Kidney (tissue), 14 donors: ENCODE data around the gene ECT2L. TPM values are rescaled to one million over a fixed set of nuclear protein-coding genes. Genes with fewer than 3 reads are reported as not detected.
A peak's percentile ranks its signal among the peaks of the same experiment; 100 is the strongest.

Experiments
- DNase-seq, 5 donors: peaks; one replicate each; pipeline ENCODE4 v3.0.0-alpha.2; 2013 to 2020
- FAIRE-seq: peaks from 2 replicates; lab custom pipeline; 2012; peaks lifted over from hg19 to GRCh38; lab: Jason Lieb, UNC
- H3K27ac ChIP-seq, 2 donors: one replicate each; pipeline ENCODE4 v1.7.0; 2013; ENCODE audit warnings: low read depth in 2 of 2, low read length in 2 of 2, inconsistent platforms in 1 of 2
- H3K27me3 ChIP-seq: one replicate; pipeline ENCODE4 v1.7.1; 2013; ENCODE audit warnings: low read length, inconsistent platforms; ENCODE audit not compliant: control insufficient read depth, insufficient read depth
- H3K36me3 ChIP-seq, 3 donors: one replicate each; pipeline versions ENCODE4 v1.7.0 to v1.7.1; 2013; ENCODE audit warnings: low read length in 3 of 3, control low read depth in 1 of 3, inconsistent platforms in 1 of 3; ENCODE audit not compliant: insufficient read depth in 3 of 3, control insufficient read depth in 2 of 3
- H3K4me1 ChIP-seq, 3 donors: one replicate each; pipeline versions ENCODE4 v1.7.0 to v1.7.1; 2013; ENCODE audit warnings: low read length in 3 of 3, inconsistent platforms in 1 of 3, low read depth in 1 of 3; ENCODE audit not compliant: control insufficient read depth in 2 of 3, insufficient read depth in 2 of 3
- H3K4me3 ChIP-seq, 3 donors: one replicate each; pipeline versions ENCODE4 v1.7.0 to v1.8.1; 2013; ENCODE audit warnings: low read length in 3 of 3, control low read depth in 1 of 3, inconsistent platforms in 1 of 3
- H3K9ac ChIP-seq, 3 donors: one replicate each; pipeline versions ENCODE4 v1.7.0 to v1.7.1; 2013; ENCODE audit warnings: low read length in 3 of 3, control low read depth in 1 of 3, inconsistent platforms in 1 of 3
- H3K9me3 ChIP-seq, 3 donors: one replicate each; pipeline versions ENCODE4 v1.7.0 to v1.7.1; 2013; ENCODE audit warnings: low read length in 3 of 3, control low read depth in 1 of 3, inconsistent platforms in 1 of 3; ENCODE audit not compliant: control insufficient read depth in 2 of 3, insufficient read depth in 1 of 3
- intact Hi-C: fragments of 100-400 bp; cut with DNase I; formaldehyde crosslinking; loops from one replicate; pipeline ENCODE4 v1.11.1; 2022
- polyA plus RNA-seq: library from polyadenylated mRNA; stranded (reverse); fragments of 350-450 nt; fragmentation: Illumina TruSeq; extraction: RNeasy Lipid Tissue Mini Kit (QIAGEN cat#74804); gene quantifications from one replicate; pipeline ENCODE4 v1.2.3, GENCODE V29; 2014; ENCODE audit warnings: low read depth, low replicate concordance; ENCODE audit not compliant: insufficient read depth
- total RNA-seq: library from RNA; stranded (reverse); fragmentation: NEBNext Ultra II Directional; extraction: Animal tissue kit (Norgen Biotek cat#: 25700); gene quantifications from one replicate; pipeline ENCODE4 v1.2.1, GENCODE V29; 2021
- TF ChIP-seq, protein P1 (sequence below): IDR thresholded peaks from 3 replicates; pipeline ENCODE4 v1.5.1; 2012; ENCODE audit warnings: mild to moderate bottlenecking, moderate library complexity, borderline replicate concordance; ENCODE audit not compliant: insufficient read depth; ENCODE audit errors: extremely low read depth
- donor health status: control.
- donor health status: control.
- donor health status: control.
- donor health status: control.
- donor health status: control.
- donor health status: DM: yes; HTN: yes; CAD: no.
- donor health status: Normal renal cell carcinoma (clear cell type).

The ECT2L gene
- total and polyA plus RNA-seq, 2 donors from 2014 or later = 0.13 TPM; not detected in 1

DNA sequence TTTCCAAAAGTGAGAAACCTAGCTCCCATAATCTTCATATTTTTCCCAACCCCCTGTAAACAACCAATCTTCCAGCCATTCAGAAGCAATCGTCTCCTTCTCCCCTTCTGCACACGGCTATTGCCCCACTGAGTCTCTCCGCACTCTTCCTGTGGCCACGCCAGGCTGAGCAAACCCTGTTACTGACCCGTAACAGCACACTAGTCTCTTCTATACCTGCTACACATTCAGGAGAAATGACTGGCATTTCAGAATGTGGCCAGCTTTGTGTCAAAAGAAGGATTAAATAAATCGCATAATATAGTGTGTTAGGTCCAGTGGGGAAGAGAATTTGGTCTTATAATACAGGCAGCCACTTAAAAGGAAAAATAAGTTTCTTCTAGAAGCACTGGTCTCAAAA is 41.4 kb downstream of the ECT2L start:
- no peak for FAIRE-seq
- Histone ChIP-seq H3K4me1 (no peaks in the 10 kb centered on the region), H3K4me3 (no peak overlapping the region), H3K9me3 (no peaks in the 10 kb centered on the region), H3K36me3 (no peaks in the 10 kb centered on the region), H3K27me3 (no peaks in the 10 kb centered on the region), H3K27ac (no peak overlapping the region), H3K9ac (no peak overlapping the region)
- intact Hi-C loops = no loop called here
- DNase-seq = peak in 1 of 5 donors; percentile 14
- TF ChIP-seq, protein P1, sequence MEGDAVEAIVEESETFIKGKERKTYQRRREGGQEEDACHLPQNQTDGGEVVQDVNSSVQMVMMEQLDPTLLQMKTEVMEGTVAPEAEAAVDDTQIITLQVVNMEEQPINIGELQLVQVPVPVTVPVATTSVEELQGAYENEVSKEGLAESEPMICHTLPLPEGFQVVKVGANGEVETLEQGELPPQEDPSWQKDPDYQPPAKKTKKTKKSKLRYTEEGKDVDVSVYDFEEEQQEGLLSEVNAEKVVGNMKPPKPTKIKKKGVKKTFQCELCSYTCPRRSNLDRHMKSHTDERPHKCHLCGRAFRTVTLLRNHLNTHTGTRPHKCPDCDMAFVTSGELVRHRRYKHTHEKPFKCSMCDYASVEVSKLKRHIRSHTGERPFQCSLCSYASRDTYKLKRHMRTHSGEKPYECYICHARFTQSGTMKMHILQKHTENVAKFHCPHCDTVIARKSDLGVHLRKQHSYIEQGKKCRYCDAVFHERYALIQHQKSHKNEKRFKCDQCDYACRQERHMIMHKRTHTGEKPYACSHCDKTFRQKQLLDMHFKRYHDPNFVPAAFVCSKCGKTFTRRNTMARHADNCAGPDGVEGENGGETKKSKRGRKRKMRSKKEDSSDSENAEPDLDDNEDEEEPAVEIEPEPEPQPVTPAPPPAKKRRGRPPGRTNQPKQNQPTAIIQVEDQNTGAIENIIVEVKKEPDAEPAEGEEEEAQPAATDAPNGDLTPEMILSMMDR = no peak

DNA sequence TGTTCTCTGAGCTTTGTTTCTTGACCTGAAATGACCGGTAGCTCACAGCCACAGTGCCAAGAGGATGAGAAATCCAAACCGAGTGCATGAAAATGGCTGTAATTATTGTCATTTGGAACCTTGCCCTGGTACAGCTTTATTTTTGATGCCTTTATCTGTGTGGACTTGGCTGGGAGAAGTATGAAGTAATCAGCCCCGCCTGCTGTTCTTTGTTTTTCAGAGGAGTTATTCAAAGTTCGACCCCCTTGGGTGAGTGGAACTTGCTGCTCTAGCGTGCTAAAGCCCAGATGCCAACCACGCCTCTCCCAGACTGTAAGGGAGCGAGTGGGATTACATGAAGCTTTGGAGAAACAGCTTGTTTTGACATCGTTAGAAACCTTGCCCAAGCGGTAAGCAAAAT is 48.3 kb downstream of the ECT2L start:
- DNase-seq = no peak

DNA sequence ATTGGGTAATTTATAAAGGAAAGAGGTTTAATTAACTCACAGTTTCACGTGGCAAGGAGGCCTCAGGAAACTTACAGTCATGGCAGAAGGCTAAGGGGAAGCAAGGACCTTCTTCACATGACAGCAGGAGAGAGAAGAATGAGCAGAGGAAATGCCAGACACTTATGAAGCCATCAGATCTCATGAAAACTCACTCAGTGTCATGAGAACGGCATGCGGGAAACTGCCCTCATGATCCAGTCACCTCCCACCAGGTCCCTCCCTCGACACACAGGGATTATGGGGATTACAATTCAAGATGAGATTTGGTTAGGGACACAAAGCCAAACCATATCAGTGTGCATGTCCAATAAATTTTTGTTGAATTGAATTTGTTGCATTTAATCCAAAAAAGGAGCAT is 52.0 kb downstream of the ECT2L start:
- Histone ChIP-seq H3K9me3 (no peaks in the 10 kb centered on the region), H3K4me1 (no peaks in the 10 kb centered on the region), H3K4me3 (no peak overlapping the region), H3K36me3 (no peaks in the 10 kb centered on the region), H3K27me3 (no peaks in the 10 kb centered on the region), H3K27ac (no peak overlapping the region), H3K9ac (no peak overlapping the region)
- no peak for DNase-seq
- TF ChIP-seq, protein P1 = no peak
- FAIRE-seq = no peak
- intact Hi-C loops = no loop called here

More for the DNA sequence above, 48.3 kb downstream of the ECT2L start:
- Histone ChIP-seq H3K9me3 (no peaks in the 10 kb centered on the region), H3K27me3 (no peaks in the 10 kb centered on the region), H3K4me1 (no peaks in the 10 kb centered on the region), H3K4me3 (no peak overlapping the region), H3K9ac (no peak overlapping the region), H3K27ac (no peak overlapping the region), H3K36me3 (no peaks in the 10 kb centered on the region)
- TF ChIP-seq, protein P1 = no peak
- intact Hi-C loops = no loop called here
- no peak for FAIRE-seq

DNA sequence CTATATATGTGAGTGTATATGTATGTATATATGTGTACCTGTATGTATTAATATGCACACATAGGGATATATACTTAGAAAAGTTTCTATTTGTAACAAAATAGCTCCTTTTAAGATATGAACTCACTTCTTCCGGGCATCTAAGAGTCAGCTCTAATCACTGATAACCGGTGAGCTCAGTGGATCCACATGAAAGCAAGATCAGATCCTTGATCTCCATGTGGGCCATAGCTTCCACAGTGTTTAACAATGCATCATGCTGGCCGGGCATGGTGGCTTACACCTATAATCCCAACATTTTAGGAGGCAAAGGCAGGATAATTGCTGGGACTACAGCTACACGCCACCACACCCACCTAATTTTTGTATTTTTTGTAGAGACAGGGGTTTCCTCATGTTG is 52.6 kb downstream of the ECT2L start:
- Histone ChIP-seq H3K9me3 (no peaks in the 10 kb centered on the region), H3K4me1 (no peaks in the 10 kb centered on the region), H3K9ac (no peak overlapping the region), H3K4me3 (no peak overlapping the region), H3K36me3 (no peaks in the 10 kb centered on the region), H3K27ac (no peak overlapping the region), H3K27me3 (no peaks in the 10 kb centered on the region)
- FAIRE-seq (no peak), DNase-seq (no peak)
- intact Hi-C loops = no loop called here
- TF ChIP-seq, protein P1 = no peak
